Ovary (tissue), 3 donors: ENCODE data around the gene SLC35A2.

ENCODE experiments used
- POLR2A ChIP-seq: fragments of 450-650 bp; IDR thresholded peaks from one replicate; pipeline ENCODE4 v1.6.1; 2017; ENCODE audit warnings: antibody characterized with exemption, mild to moderate bottlenecking, moderate library complexity
- TF ChIP-seq, protein P1 (sequence below), 3 donors: fragments of 450-650 bp in 2 of 3; fragments of 200-600 bp in 1 of 3; IDR thresholded peaks; one replicate each; pipeline versions ENCODE4 v1.5.1 to v1.8.0; 2016 to 2022; ENCODE audit warnings: antibody characterized with exemption in 3 of 3, mild to moderate bottlenecking in 1 of 3
- donor health status: DM: no; HTN: no; CAD: no.

DNA sequence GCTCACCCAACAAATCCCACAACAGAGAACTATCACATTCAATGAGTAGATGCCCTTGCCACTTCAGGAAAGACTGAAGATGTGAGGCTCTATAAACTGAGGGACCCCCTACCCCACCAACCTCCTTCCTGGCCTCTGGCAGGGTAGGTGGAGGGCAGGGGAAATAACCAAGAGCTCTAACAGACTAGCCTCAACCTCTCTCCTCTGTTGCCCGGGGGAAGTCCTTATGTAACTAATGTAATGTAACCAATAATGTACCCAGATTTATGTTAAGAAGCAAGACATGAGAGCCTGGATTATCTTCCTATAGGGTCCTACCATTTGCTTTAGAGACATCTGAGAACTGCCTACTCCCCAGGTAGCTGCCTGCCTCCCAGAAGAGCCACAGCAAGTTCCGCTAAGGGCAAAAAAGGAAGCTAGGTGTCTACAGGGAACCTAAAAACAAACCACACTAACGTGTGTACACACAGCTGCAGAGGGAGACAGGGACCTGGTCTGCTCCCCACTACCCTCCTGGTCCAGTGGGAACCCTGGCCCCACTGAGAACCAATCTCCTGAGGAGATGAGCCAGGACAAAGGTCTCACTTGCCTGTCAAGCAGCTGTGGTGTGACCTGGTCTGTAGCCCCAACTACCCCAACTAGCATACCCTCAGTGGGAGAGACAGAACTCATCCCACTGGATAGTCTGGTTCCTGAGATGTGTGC lies 28.2 kb upstream of the SLC35A2 start:
- TF ChIP-seq, protein P1, sequence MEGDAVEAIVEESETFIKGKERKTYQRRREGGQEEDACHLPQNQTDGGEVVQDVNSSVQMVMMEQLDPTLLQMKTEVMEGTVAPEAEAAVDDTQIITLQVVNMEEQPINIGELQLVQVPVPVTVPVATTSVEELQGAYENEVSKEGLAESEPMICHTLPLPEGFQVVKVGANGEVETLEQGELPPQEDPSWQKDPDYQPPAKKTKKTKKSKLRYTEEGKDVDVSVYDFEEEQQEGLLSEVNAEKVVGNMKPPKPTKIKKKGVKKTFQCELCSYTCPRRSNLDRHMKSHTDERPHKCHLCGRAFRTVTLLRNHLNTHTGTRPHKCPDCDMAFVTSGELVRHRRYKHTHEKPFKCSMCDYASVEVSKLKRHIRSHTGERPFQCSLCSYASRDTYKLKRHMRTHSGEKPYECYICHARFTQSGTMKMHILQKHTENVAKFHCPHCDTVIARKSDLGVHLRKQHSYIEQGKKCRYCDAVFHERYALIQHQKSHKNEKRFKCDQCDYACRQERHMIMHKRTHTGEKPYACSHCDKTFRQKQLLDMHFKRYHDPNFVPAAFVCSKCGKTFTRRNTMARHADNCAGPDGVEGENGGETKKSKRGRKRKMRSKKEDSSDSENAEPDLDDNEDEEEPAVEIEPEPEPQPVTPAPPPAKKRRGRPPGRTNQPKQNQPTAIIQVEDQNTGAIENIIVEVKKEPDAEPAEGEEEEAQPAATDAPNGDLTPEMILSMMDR (IDR thresholded peaks at IDR 0.05) = no peak
- TF ChIP-seq POLR2A = no peak
